Uterus (tissue), 4 donors: ENCODE data around the gene SNAP47. TPM values are rescaled to one million over a fixed set of nuclear protein-coding genes. Genes with fewer than 3 reads are reported as not detected.
A peak's percentile ranks its signal among the peaks of the same experiment; 100 is the strongest.

Source experiments
- DNase-seq, 2 donors: peaks; one replicate each; pipeline ENCODE4 v3.0.0-alpha.2; 2019 to 2020
- H3K27ac ChIP-seq, 2 donors: fragments of 200-600 bp; sonication (generic); 1 replicate in 1 of 2; 2 replicates in 1 of 2; pipeline ENCODE4 v1.5.1; 2016 to 2018
- H3K27me3 ChIP-seq, 2 donors: fragments of 200-600 bp; sonication (generic); one replicate each; pipeline ENCODE4 v1.5.1; 2018 to 2019; ENCODE audit warnings: control low read depth in 1 of 2
- H3K36me3 ChIP-seq, 2 donors: fragments of 200-600 bp; sonication (generic); one replicate each; pipeline ENCODE4 v1.5.1; 2019; ENCODE audit warnings: control low read depth in 1 of 2
- H3K4me1 ChIP-seq, 2 donors: fragments of 200-600 bp; sonication (generic); one replicate each; pipeline ENCODE4 v1.5.1; 2018 to 2019; ENCODE audit warnings: control low read depth in 1 of 2
- H3K4me3 ChIP-seq, 2 donors: fragments of 200-600 bp; sonication (generic); 1 replicate in 1 of 2; 2 replicates in 1 of 2; pipeline ENCODE4 v1.5.1; 2018 to 2019; ENCODE audit warnings: mild to moderate bottlenecking in 1 of 2
- H3K9me3 ChIP-seq, 2 donors: fragments of 200-600 bp; sonication (generic); one replicate each; pipeline ENCODE4 v1.5.1; 2019; ENCODE audit warnings: control low read depth in 1 of 2
- POLR2A ChIP-seq, 2 donors: fragments of 450-650 bp; IDR thresholded peaks; one replicate each; pipeline ENCODE4 v1.6.1; 2016; ENCODE audit warnings: antibody characterized with exemption in 2 of 2, mild to moderate bottlenecking in 1 of 2, moderate library complexity in 1 of 2
- intact Hi-C: fragments of 100-400 bp; cut with DNase I; formaldehyde crosslinking; loops from one replicate; pipeline ENCODE4 v1.15.1; 2023; ENCODE audit warnings: low total_unique reads
- total RNA-seq, 4 donors: library from RNA; depleted of rRNA in 3 of 4; stranded (reverse); fragments of >200 nt in 3 of 4; gene quantifications; one replicate each; pipeline versions ENCODE4 v1.1.0 to v1.2.4, GENCODE V29; 2014 to 2023
- TF ChIP-seq, protein P1 (sequence below), 4 experiments: fragments of 200-600 bp in 2 of 4; fragments of 450-650 bp in 2 of 4; sonication (generic) in 2 of 4; IDR thresholded peaks; one replicate each; pipeline ENCODE4 v1.5.1; 2016 to 2019; ENCODE audit warnings: antibody characterized with exemption in 4 of 4, mild to moderate bottlenecking in 2 of 4, moderate library complexity in 1 of 4
- donor health status: DM: yes; HTN: yes; CAD: no.

The SNAP47 gene
- total RNA-seq, 4 donors from 2014 or later: 33.3 to 75.5 (median 55.2) TPM

DNA sequence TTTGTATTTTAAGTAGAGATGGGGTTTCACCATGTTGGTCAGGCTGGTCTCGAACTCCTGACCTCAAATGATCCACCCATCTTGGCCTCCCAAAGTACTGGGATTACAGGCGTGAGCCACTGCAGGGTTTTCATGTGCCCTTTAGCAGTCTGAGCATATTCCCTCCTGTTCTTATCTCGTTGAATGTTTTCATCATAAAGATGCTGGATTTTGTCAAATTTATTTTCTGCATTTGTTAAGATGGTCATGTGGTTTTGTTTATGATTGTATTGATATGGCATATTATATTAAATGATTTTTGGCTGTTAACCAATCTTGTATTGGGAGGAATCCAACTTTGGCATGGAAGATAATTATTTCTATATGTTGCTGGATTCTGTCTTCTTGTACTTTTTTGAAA, 8.9 kb upstream of the SNAP47 start:
- H3K27me3 ChIP-seq: no peaks in the 10 kb centered on the region
- intact Hi-C loops: no loop called here
- TF ChIP-seq POLR2A (IDR thresholded peaks at IDR 0.05): no peak
- TF ChIP-seq, protein P1, sequence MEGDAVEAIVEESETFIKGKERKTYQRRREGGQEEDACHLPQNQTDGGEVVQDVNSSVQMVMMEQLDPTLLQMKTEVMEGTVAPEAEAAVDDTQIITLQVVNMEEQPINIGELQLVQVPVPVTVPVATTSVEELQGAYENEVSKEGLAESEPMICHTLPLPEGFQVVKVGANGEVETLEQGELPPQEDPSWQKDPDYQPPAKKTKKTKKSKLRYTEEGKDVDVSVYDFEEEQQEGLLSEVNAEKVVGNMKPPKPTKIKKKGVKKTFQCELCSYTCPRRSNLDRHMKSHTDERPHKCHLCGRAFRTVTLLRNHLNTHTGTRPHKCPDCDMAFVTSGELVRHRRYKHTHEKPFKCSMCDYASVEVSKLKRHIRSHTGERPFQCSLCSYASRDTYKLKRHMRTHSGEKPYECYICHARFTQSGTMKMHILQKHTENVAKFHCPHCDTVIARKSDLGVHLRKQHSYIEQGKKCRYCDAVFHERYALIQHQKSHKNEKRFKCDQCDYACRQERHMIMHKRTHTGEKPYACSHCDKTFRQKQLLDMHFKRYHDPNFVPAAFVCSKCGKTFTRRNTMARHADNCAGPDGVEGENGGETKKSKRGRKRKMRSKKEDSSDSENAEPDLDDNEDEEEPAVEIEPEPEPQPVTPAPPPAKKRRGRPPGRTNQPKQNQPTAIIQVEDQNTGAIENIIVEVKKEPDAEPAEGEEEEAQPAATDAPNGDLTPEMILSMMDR (IDR thresholded peaks at IDR 0.05): no peak
- H3K9me3 ChIP-seq: no peaks in the 10 kb centered on the region
- H3K36me3 ChIP-seq: no peaks in the 10 kb centered on the region
- DNase-seq: no peak
- H3K4me1 ChIP-seq: peaks cover 10 to 14% of the 10 kb centered on the region in 2 donors
- no peak overlapping the region for H3K27ac ChIP-seq
- H3K4me3 ChIP-seq: no peak overlapping the region

DNA sequence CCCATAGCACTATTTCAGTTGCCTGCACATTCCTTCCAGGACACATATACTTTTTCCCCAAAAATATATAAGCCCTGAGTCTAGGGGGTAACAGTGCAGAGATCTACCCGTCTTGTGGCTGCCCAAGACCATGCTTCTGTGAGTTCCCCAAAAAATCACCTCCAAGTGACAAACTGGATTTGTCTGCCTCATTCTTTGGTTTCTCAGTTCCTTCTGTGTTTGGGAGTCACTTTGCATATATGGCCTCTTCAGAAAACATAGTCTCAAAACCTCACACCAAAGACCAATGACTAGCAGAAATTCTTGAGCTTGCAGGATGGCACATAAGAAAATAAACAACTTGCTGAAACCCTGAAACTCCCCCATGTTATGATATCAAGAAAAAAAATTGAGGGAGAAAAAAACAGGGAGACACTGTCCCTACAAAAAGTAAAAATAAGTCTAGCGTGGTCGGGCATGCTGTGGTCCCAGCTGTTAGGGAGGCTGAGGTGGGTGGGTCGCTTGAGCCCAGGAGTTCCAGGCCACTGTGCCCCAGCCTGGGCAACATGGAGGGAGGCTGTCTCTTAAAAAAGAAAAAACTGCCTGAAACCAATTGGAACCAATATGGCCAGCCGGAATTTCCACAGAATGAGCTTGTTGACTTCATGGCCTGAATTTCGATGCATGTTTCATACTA, 8.2 kb upstream of the SNAP47 start:
- DNase-seq: no peak
- H3K27ac ChIP-seq: no peak overlapping the region
- no peaks in the 10 kb centered on the region for H3K9me3 ChIP-seq
- H3K27me3 ChIP-seq: no peaks in the 10 kb centered on the region
- peaks cover 10 to 14% of the 10 kb centered on the region in 2 donors for H3K4me1 ChIP-seq
- H3K36me3 ChIP-seq: no peaks in the 10 kb centered on the region
- intact Hi-C loops: no loop called here
- TF ChIP-seq, protein P1 (IDR thresholded peaks at IDR 0.05): no peak
- no peak for TF ChIP-seq POLR2A (IDR thresholded peaks at IDR 0.05)
- no peak overlapping the region for H3K4me3 ChIP-seq

DNA sequence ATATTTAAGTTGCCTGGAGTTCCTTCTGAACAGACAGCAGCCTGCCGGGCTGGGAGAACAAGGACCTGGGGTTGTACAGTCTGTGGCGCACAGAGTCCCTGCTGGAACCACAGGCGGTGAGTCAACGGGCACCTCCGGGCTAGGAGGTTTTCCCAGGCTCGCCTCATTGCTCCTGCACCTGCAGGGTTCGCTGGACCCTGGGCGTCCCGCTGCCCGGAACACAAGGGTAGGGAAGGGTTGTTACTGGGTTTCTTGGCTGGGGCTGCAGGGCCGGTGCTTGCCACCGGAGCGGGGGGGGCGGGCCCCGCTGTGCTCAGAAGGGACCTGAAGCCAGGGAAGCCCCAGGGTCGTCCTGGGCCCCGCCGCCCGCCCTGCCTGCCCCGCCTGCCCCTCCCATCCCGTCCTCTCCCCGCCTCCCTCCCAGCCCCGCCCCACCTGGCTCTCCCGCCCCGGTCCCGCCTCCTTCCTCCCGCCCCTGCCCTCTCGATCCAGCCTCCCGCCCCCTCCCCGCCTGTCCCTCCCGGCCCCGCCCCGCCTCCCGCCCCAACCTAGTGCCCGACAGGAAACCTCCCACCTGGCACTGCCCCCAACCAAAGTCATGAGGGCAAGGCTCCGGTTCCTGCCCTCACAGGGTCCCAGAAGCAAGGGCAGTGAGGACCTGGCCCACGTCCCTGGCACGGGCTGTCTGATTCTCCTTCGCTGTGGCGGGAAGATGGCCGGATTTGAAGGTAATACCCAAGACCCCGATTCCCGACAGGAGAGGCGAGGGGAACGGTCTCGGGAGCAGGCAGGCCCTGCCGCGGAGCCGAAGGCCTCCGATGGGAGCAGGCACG, 7.0 kb upstream of the SNAP47 start:
- Histone ChIP-seq H3K9me3 (no peaks in the 10 kb centered on the region), H3K27ac (peak overlapping the region; percentile 66 to 84), H3K36me3 (no peaks in the 10 kb centered on the region), H3K4me3 (peak overlapping the region; percentile 52 to 56), H3K4me1 (peaks cover 10 to 14% of the 10 kb centered on the region in 2 donors), H3K27me3 (no peaks in the 10 kb centered on the region)
- peak; percentile 73 to 85 for DNase-seq
- TF ChIP-seq, protein P1 (IDR thresholded peaks at IDR 0.05): peak in 2 of 4 experiments; percentile 6
- no peak for TF ChIP-seq POLR2A (IDR thresholded peaks at IDR 0.05)
- intact Hi-C loops: no loop called here

- TF ChIP-seq, protein P1 (IDR thresholded peaks at IDR 0.05): no peak
- no peak for TF ChIP-seq POLR2A (IDR thresholded peaks at IDR 0.05)
- Histone ChIP-seq H3K9me3 (no peaks in the 10 kb centered on the region), H3K27ac (peak overlapping the region; percentile 66 to 84), H3K27me3 (no peaks in the 10 kb centered on the region), H3K4me3 (peak overlapping the region; percentile 52 to 56), H3K4me1 (peaks cover 10 to 16% of the 10 kb centered on the region in 2 donors), H3K36me3 (no peaks in the 10 kb centered on the region)
- DNase-seq: no peak
- intact Hi-C loops: no loop called here
Measured at GRCh38 chr1:227728892-227729143, 6.4 kb upstream of the SNAP47 start.
